Mesenchymal stem cell (in vitro differentiated cells and primary cell): Measurements from ENCODE around the gene SVOP.
A peak's percentile ranks its signal among the peaks of the same experiment; 100 is the strongest.
"Not testable (repeated sequence)": the region's sequence is repeated elsewhere in the genome, so short reads cannot be mapped to it uniquely, and the experiment has no call there.

Experiments used
- DNase-seq: peaks from one replicate; pipeline ENCODE4 v3.0.0-alpha.2; 2013
- H2AFZ ChIP-seq: one replicate; pipeline ENCODE4 v1.6.1; 2013; ENCODE audit warnings: low read depth, mild to moderate bottlenecking, control low read depth, inconsistent platforms, low read length, moderate library complexity
- H2AK5ac ChIP-seq: 2 replicates; pipeline ENCODE4 v1.6.1; 2013; ENCODE audit warnings: low read length, moderate library complexity, mild to moderate bottlenecking, inconsistent platforms; ENCODE audit not compliant: severe bottlenecking
- H2BK120ac ChIP-seq: one replicate; pipeline ENCODE4 v1.6.1; 2013; ENCODE audit warnings: low read depth, mild to moderate bottlenecking, inconsistent platforms, low read length, moderate library complexity
- H2BK12ac ChIP-seq, 2 experiments: one replicate each; pipeline ENCODE4 v1.6.1; 2013; ENCODE audit warnings: inconsistent platforms in 2 of 2, low read length in 2 of 2, mild to moderate bottlenecking in 2 of 2, moderate library complexity in 2 of 2, control low read depth in 1 of 2
- H2BK15ac ChIP-seq: one replicate; pipeline ENCODE4 v1.6.1; 2013; ENCODE audit warnings: mild to moderate bottlenecking, low read depth, inconsistent platforms; ENCODE audit not compliant: poor library complexity, severe bottlenecking
- H2BK5ac ChIP-seq: 2 replicates; pipeline ENCODE4 v1.6.1; 2013; ENCODE audit warnings: low read depth, mild to moderate bottlenecking, low read length, control low read depth, inconsistent platforms; ENCODE audit not compliant: poor library complexity, severe bottlenecking
- H3K14ac ChIP-seq, 2 experiments: one replicate each; pipeline ENCODE4 v1.6.1; 2013; ENCODE audit warnings: inconsistent platforms in 2 of 2, low read length in 2 of 2, control low read depth in 1 of 2, mild to moderate bottlenecking in 1 of 2, moderate library complexity in 1 of 2
- H3K18ac ChIP-seq, 2 experiments: one replicate each; pipeline ENCODE4 v1.6.1; 2013; ENCODE audit warnings: inconsistent platforms in 2 of 2, low read length in 2 of 2, control low read depth in 1 of 2, low read depth in 1 of 2, mild to moderate bottlenecking in 1 of 2
- H3K23ac ChIP-seq, 2 experiments: one replicate each; pipeline ENCODE4 v1.6.1; 2013; ENCODE audit warnings: inconsistent platforms in 2 of 2, low read length in 2 of 2, mild to moderate bottlenecking in 2 of 2, moderate library complexity in 2 of 2, control low read depth in 1 of 2
- H3K27ac ChIP-seq: 2 replicates; pipeline ENCODE4 v1.5.1; 2013; ENCODE audit warnings: mild to moderate bottlenecking, moderate library complexity, low read length, control low read depth, inconsistent platforms; ENCODE audit not compliant: poor library complexity, severe bottlenecking
- H3K27me3 ChIP-seq, 2 experiments: 2 replicates each; pipeline versions ENCODE4 v1.6.1 to v1.7.0; 2013; ENCODE audit warnings: low read length in 2 of 2, mild to moderate bottlenecking in 2 of 2, moderate library complexity in 2 of 2, control low read depth in 1 of 2, inconsistent platforms in 1 of 2; ENCODE audit not compliant: control insufficient read depth in 1 of 2, insufficient read depth in 1 of 2
- H3K36me3 ChIP-seq, 2 experiments: 2 replicates each; pipeline versions ENCODE4 v1.6.1 to v1.7.0; 2013; ENCODE audit warnings: low read length in 2 of 2, control low read depth in 1 of 2, inconsistent platforms in 1 of 2, low read depth in 1 of 2, mild to moderate bottlenecking in 1 of 2; ENCODE audit not compliant: insufficient read depth in 2 of 2, control insufficient read depth in 1 of 2
- H3K4ac ChIP-seq, 2 experiments: one replicate each; pipeline ENCODE4 v1.6.1; 2013; ENCODE audit warnings: inconsistent platforms in 2 of 2, low read length in 2 of 2, mild to moderate bottlenecking in 2 of 2, moderate library complexity in 2 of 2, control low read depth in 1 of 2, low read depth in 1 of 2
- H3K4me1 ChIP-seq: 2 replicates; pipeline ENCODE4 v1.6.1; 2013; ENCODE audit warnings: low read depth, low read length, control low read depth; ENCODE audit not compliant: control insufficient read depth, insufficient read depth
- H3K4me2 ChIP-seq: 2 replicates; pipeline ENCODE4 v1.6.1; 2013; ENCODE audit warnings: low read length, mild to moderate bottlenecking, inconsistent platforms; ENCODE audit not compliant: poor library complexity, severe bottlenecking
- H3K4me3 ChIP-seq, 2 experiments: 2 replicates each; pipeline versions ENCODE4 v1.5.1 to v1.7.0; 2013; ENCODE audit warnings: low read length in 2 of 2, mild to moderate bottlenecking in 2 of 2, control low read depth in 1 of 2, low read depth in 1 of 2; ENCODE audit not compliant: insufficient read depth in 1 of 2
- H3K79me1 ChIP-seq: replicated peaks from 2 replicates; pipeline ENCODE4 v1.6.1; 2013; ENCODE audit warnings: mild to moderate bottlenecking, control low read depth, low read length, inconsistent platforms; ENCODE audit not compliant: poor library complexity, severe bottlenecking
- H3K9ac ChIP-seq: 2 replicates; pipeline ENCODE4 v1.7.0; 2013; ENCODE audit warnings: mild to moderate bottlenecking, low read length, moderate library complexity
- H3K9me3 ChIP-seq: 2 replicates; pipeline ENCODE4 v1.7.0; 2013; ENCODE audit warnings: mild to moderate bottlenecking, low read length; ENCODE audit not compliant: control insufficient read depth
- H4K8ac ChIP-seq: one replicate; pipeline ENCODE4 v1.6.1; 2013; ENCODE audit warnings: inconsistent platforms, mild to moderate bottlenecking, low read length, moderate library complexity
- H4K91ac ChIP-seq: one replicate; pipeline ENCODE4 v1.6.1; 2013; ENCODE audit warnings: mild to moderate bottlenecking, low read length, inconsistent platforms
- WGBS: methylation state at CpG from one replicate; pipeline ENCODE4 v1.1.7; 2013; ENCODE audit warnings: mixed read lengths; 5-methylcytosine and 5-hydroxymethylcytosine counted together

Gene SVOP

DNA sequence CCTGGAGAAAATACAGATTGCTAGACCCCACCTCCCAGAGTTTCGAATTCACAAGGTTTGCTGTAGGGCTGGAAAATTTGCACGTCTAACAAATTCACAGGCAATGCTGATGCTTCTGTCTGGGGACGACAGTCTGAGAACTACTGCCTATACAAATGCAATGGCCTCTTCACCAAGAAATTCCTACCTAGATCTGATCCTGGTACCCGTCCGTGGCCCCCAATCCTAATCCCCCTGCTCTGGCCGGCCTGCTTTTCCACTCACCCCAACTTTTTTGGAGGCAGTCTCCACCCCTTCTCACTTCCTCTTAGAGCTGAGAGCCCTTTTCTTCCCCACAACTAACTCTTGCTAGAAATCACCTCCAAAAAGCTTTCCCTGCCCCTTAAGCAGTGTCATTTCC, 160.4 kb downstream of the SVOP start:
- WGBS, result 70% methylated on average over 6 of the region's 6 CpGs
- H3K4me3 ChIP-seq, result no peak overlapping the region

GRCh38 chr12:108859923-108860291, 161.0 kb downstream of the SVOP start:
- H2BK15ac ChIP-seq, result no peak overlapping the region
- H3K27ac ChIP-seq, result no peak overlapping the region
- H3K4me3 ChIP-seq, result no peak overlapping the region
- H3K4me2 ChIP-seq, result no peak overlapping the region
- H2BK12ac ChIP-seq, result no peak overlapping the region
- no peak overlapping the region for H4K8ac ChIP-seq
- no peak overlapping the region for H2AK5ac ChIP-seq
- no peak overlapping the region for H3K23ac ChIP-seq
- DNase-seq, result no peak
- no peak overlapping the region for H2AFZ ChIP-seq
- peaks cover 3% of the 10 kb centered on the region for H3K9me3 ChIP-seq
- H3K4me1 ChIP-seq, result peaks cover 6% of the 10 kb centered on the region
- H3K36me3 ChIP-seq, result peaks cover 0 to 6% of the 10 kb centered on the region in 2 experiments
- no peak overlapping the region for H3K4ac ChIP-seq
- no peak overlapping the region for H4K91ac ChIP-seq
- no peaks in the 10 kb centered on the region for H3K27me3 ChIP-seq
- H3K9ac ChIP-seq, result no peak overlapping the region
- no peak overlapping the region for H3K14ac ChIP-seq
- H3K18ac ChIP-seq, result no peak overlapping the region
- H3K79me1 ChIP-seq, result no peaks in the 10 kb centered on the region
- WGBS, result 100% methylated on average over 1 of the region's 1 CpG
- H2BK5ac ChIP-seq, result no peak overlapping the region
- no peak overlapping the region for H2BK120ac ChIP-seq

More for the DNA sequence above, 160.4 kb downstream of the SVOP start:
- H3K4me1 ChIP-seq, result peaks cover 6% of the 10 kb centered on the region
- peaks cover 0 to under 1% of the 10 kb centered on the region in 2 experiments for H3K36me3 ChIP-seq
- no peak overlapping the region for H4K8ac ChIP-seq
- H3K18ac ChIP-seq, result no peak overlapping the region
- no peak overlapping the region for H4K91ac ChIP-seq
- no peaks in the 10 kb centered on the region for H3K27me3 ChIP-seq
- peak overlapping the region in 1 of 2 experiments; percentile 51 for H3K14ac ChIP-seq
- H2BK5ac ChIP-seq, result no peak overlapping the region
- no peak overlapping the region for H2AFZ ChIP-seq
- no peak overlapping the region for H2BK15ac ChIP-seq
- DNase-seq, result no peak
- H2BK12ac ChIP-seq, result no peak overlapping the region
- H3K27ac ChIP-seq, result no peak overlapping the region
- no peak overlapping the region for H3K9ac ChIP-seq
- H3K4me2 ChIP-seq, result no peak overlapping the region
- H3K79me1 ChIP-seq, result no peaks in the 10 kb centered on the region
- no peak overlapping the region for H3K23ac ChIP-seq
- no peaks in the 10 kb centered on the region for H3K9me3 ChIP-seq
- H3K4ac ChIP-seq, result no peak overlapping the region
- no peak overlapping the region for H2BK120ac ChIP-seq
- H2AK5ac ChIP-seq, result no peak overlapping the region

DNA sequence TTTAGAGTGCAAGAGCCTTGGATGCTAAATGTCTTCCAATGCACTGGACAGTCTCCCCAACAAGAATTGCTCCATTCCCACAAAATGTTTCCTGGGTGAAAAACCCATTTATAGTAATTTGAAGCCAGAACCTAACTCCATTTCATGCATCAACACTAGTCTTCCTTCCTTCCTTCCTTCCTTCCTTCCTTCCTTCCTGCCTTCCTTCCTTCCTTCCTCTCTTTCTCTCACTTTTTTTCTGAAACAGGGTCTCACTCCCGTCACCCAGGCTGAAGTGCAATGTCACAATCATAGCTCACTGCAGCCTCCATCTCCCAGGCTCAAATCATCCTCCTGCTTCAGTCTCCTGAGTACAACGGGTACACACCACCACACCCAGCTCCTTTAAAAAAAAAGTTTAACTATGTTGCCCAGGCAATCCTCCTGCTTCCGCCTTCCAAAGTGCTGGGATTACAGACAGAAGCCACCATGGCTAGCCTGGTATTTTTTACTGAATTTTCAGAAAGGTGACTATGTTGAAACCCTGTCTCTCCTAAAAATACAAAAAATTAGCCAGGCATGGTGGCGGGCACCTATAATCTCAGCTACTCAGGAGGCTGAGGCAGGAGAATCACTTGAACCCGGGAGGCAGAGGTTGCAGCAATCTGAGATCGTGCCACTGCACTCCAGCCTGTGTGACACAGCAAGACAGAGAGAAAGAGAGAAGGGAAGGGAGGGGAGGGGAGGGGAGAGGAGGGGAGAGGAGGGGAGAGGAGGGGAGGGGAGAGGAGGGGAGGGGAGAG, 161.5 kb downstream of the SVOP start:
- H2BK12ac ChIP-seq, H3K4me2 ChIP-seq, H2BK120ac ChIP-seq, H4K8ac ChIP-seq, H3K9me3 ChIP-seq, H4K91ac ChIP-seq, H2AK5ac ChIP-seq, H2BK5ac ChIP-seq, H3K27ac ChIP-seq, H3K27me3 ChIP-seq, H3K23ac ChIP-seq, H3K14ac ChIP-seq, H3K79me1 ChIP-seq, H3K36me3 ChIP-seq, H3K4me1 ChIP-seq, DNase-seq, H2AFZ ChIP-seq, H3K4ac ChIP-seq: not testable (repeated sequence)
- Histone ChIP-seq H3K4me3 (peak overlapping the region in 1 of 2 experiments; percentile 79), H3K18ac (peak overlapping the region in 1 of 2 experiments; percentile 64), H3K9ac (peak overlapping the region; percentile 79), H2BK15ac (peak overlapping the region; percentile 21)
- WGBS, result 73% methylated on average over 5 of the region's 6 CpGs

GRCh38 chr12:108858311-108859074, 162.4 kb downstream of the SVOP start:
- Histone ChIP-seq H3K79me1 (no peaks in the 10 kb centered on the region), H2BK5ac (no peak overlapping the region), H3K27me3 (no peaks in the 10 kb centered on the region), H3K36me3 (peaks cover 2 to 6% of the 10 kb centered on the region in 2 experiments), H3K4me2 (peak overlapping the region; percentile 13), H3K4ac (peak overlapping the region; percentile 19 to 50), H3K9ac (peak overlapping the region; percentile 79), H2BK120ac (no peak overlapping the region), H3K4me1 (peaks cover 11% of the 10 kb centered on the region), H2BK15ac (peak overlapping the region; percentile 57), H4K91ac (peak overlapping the region; percentile 43), H4K8ac (peak overlapping the region; percentile 92), H2AK5ac (no peak overlapping the region), H3K18ac (peak overlapping the region; percentile 54 to 64), H3K9me3 (peaks cover 3% of the 10 kb centered on the region), H3K14ac (peak overlapping the region in 1 of 2 experiments; percentile 3), H2AFZ (peak overlapping the region; percentile 54), H2BK12ac (peak overlapping the region; percentile 12 to 27), H3K4me3 (peak overlapping the region in 1 of 2 experiments; percentile 79), H3K23ac (no peak overlapping the region), H3K27ac (no peak overlapping the region)
- WGBS, result 10% methylated on average over 15 of the region's 18 CpGs
- no peak for DNase-seq
